NT2/D1 (cell line): Measurements from ENCODE around the gene HNRNPAB.
"Not testable (repeated sequence)": the region's sequence is repeated elsewhere in the genome, so short reads cannot be mapped to it uniquely, and the experiment has no call there.

Experiments used
- DNase-seq: peaks from one replicate; pipeline ENCODE4 v3.0.0-alpha.2; 2011; ENCODE audit warnings: low read depth, low spot score
- H3K27me3 ChIP-seq: 2 replicates; pipeline ENCODE4 v1.6.0; 2011; ENCODE audit warnings: mild to moderate bottlenecking; ENCODE audit not compliant: insufficient read length, insufficient read depth
- H3K36me3 ChIP-seq: 2 replicates; pipeline ENCODE4 v1.6.1; 2011; ENCODE audit warnings: mild to moderate bottlenecking, low read length, mixed read lengths; ENCODE audit not compliant: insufficient read depth, insufficient read length
- H3K4me1 ChIP-seq: 2 replicates; pipeline ENCODE4 v1.5.1; 2011; ENCODE audit not compliant: insufficient read depth, insufficient read length
- H3K4me3 ChIP-seq: 2 replicates; pipeline ENCODE4 v1.5.1; 2011; ENCODE audit warnings: low read depth; ENCODE audit not compliant: insufficient read length
- H3K9ac ChIP-seq: 2 replicates; pipeline ENCODE4 v1.6.0; 2011; ENCODE audit warnings: low read depth; ENCODE audit not compliant: insufficient read length
- H3K9me3 ChIP-seq: 2 replicates; pipeline ENCODE4 v1.5.1; 2011; ENCODE audit warnings: mild to moderate bottlenecking, low read length; ENCODE audit not compliant: insufficient read depth
- SUZ12 ChIP-seq: IDR thresholded peaks from 2 replicates; pipeline ENCODE4 v1.6.1; 2011; ENCODE audit not compliant: insufficient read length, insufficient read depth; ENCODE audit errors: extremely low read depth
- YY1 ChIP-seq: IDR thresholded peaks from 2 replicates; pipeline ENCODE4 v1.6.1; 2011; ENCODE audit not compliant: insufficient read length, insufficient read depth
- ZNF274 ChIP-seq: IDR thresholded peaks from 2 replicates; pipeline ENCODE4 v1.6.1; 2011; ENCODE audit warnings: mild to moderate bottlenecking, low read depth, low read length

Gene HNRNPAB

GRCh38 chr5:178227138-178227659 lies 22.9 kb downstream of the HNRNPAB start:
- no peak for DNase-seq
- H3K4me1 ChIP-seq: peaks cover 17% of the 10 kb centered on the region
- no peaks in the 10 kb centered on the region for H3K9me3 ChIP-seq
- TF ChIP-seq SUZ12 (no peak), ZNF274 (no peak), YY1 (no peak)
- H3K4me3 ChIP-seq: no peak overlapping the region
- H3K27me3 ChIP-seq: no peaks in the 10 kb centered on the region
- H3K36me3 ChIP-seq: peaks cover 85% of the 10 kb centered on the region
- H3K9ac ChIP-seq: no peak overlapping the region

GRCh38 chr5:178227929-178228328 lies 23.6 kb downstream of the HNRNPAB start:
- Histone ChIP-seq H3K9ac (no peak overlapping the region), H3K4me3 (no peak overlapping the region), H3K9me3 (no peaks in the 10 kb centered on the region), H3K4me1 (peaks cover 17% of the 10 kb centered on the region), H3K36me3 (peaks cover 78% of the 10 kb centered on the region), H3K27me3 (no peaks in the 10 kb centered on the region)
- TF ChIP-seq SUZ12 (no peak), YY1 (no peak), ZNF274 (no peak)
- no peak for DNase-seq

GRCh38 chr5:178228609-178229008 lies 24.3 kb downstream of the HNRNPAB start:
- H3K36me3 ChIP-seq: peaks cover 72% of the 10 kb centered on the region
- H3K9ac ChIP-seq: no peak overlapping the region
- no peaks in the 10 kb centered on the region for H3K9me3 ChIP-seq
- no peak overlapping the region for H3K4me3 ChIP-seq
- H3K27me3 ChIP-seq: no peaks in the 10 kb centered on the region
- peaks cover 17% of the 10 kb centered on the region for H3K4me1 ChIP-seq
- DNase-seq: no peak
- TF ChIP-seq SUZ12 (no peak), YY1 (no peak), ZNF274 (no peak)

- peaks cover 66% of the 10 kb centered on the region for H3K36me3 ChIP-seq
- DNase-seq: not testable (repeated sequence)
Observed at GRCh38 chr5:178229111-178229510, 24.8 kb downstream of the HNRNPAB start.

GRCh38 chr5:178229861-178230260 lies 25.5 kb downstream of the HNRNPAB start:
- Histone ChIP-seq H3K9me3 (no peaks in the 10 kb centered on the region), H3K4me3 (no peak overlapping the region), H3K4me1 (peaks cover 11% of the 10 kb centered on the region), H3K9ac (peak overlapping the region; percentile 21), H3K36me3 (peaks cover 59% of the 10 kb centered on the region), H3K27me3 (peaks cover 9% of the 10 kb centered on the region)
- no peak for DNase-seq
- no peak for TF ChIP-seq YY1
- no peak for TF ChIP-seq SUZ12
- no peak for TF ChIP-seq ZNF274

More at GRCh38 chr5:178229111-178229510, 24.8 kb downstream of the HNRNPAB start:
- H3K4me1 ChIP-seq: peaks cover 16% of the 10 kb centered on the region
- not testable (repeated sequence) for H3K9ac ChIP-seq, H3K4me3 ChIP-seq, H3K9me3 ChIP-seq, H3K27me3 ChIP-seq

GRCh38 chr5:178230879-178231538 lies 26.7 kb downstream of the HNRNPAB start:
- peaks cover 49% of the 10 kb centered on the region for H3K36me3 ChIP-seq
- H3K4me1 ChIP-seq: peaks cover 11% of the 10 kb centered on the region
- H3K9me3 ChIP-seq: no peaks in the 10 kb centered on the region
- peak overlapping the region; percentile 80 for H3K4me3 ChIP-seq
- peaks cover 9% of the 10 kb centered on the region for H3K27me3 ChIP-seq
- TF ChIP-seq ZNF274: no peak
- no peak for TF ChIP-seq YY1
- no peak for TF ChIP-seq SUZ12
- H3K9ac ChIP-seq: peak overlapping the region; percentile 88
- no peak for DNase-seq

- no peak for DNase-seq
- Histone ChIP-seq H3K36me3 (peaks cover 44% of the 10 kb centered on the region), H3K9me3 (no peaks in the 10 kb centered on the region), H3K27me3 (peaks cover 9% of the 10 kb centered on the region), H3K4me3 (peak overlapping the region; percentile 80), H3K4me1 (peaks cover 16% of the 10 kb centered on the region), H3K9ac (peak overlapping the region; percentile 88)
- TF ChIP-seq ZNF274 (no peak), SUZ12 (no peak), YY1 (no peak)
Observed at GRCh38 chr5:178231539-178232123, 27.3 kb downstream of the HNRNPAB start.
